Stimulated activated CD4-positive, alpha-beta T cell treated with anti-CD3 and anti-CD28 coated beads, Interleukin-15, amount 100 ng/mL, for 1 hour (primary cell): ENCODE results near the gene EBNA1BP2.
A peak's percentile ranks its signal among the peaks of the same experiment; 100 is the strongest.
"Not testable (repeated sequence)": the region's sequence is repeated elsewhere in the genome, so short reads cannot be mapped to it uniquely, and the experiment has no call there.

Experiments
- DNase-seq, 2 donors: peaks; one replicate each; pipeline ENCODE4 v3.0.0-alpha.2; 2020; ENCODE audit warnings: low read depth in 1 of 2, low spot score in 1 of 2

EBNA1BP2 gene, protein sequence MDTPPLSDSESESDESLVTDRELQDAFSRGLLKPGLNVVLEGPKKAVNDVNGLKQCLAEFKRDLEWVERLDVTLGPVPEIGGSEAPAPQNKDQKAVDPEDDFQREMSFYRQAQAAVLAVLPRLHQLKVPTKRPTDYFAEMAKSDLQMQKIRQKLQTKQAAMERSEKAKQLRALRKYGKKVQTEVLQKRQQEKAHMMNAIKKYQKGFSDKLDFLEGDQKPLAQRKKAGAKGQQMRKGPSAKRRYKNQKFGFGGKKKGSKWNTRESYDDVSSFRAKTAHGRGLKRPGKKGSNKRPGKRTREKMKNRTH

DNA sequence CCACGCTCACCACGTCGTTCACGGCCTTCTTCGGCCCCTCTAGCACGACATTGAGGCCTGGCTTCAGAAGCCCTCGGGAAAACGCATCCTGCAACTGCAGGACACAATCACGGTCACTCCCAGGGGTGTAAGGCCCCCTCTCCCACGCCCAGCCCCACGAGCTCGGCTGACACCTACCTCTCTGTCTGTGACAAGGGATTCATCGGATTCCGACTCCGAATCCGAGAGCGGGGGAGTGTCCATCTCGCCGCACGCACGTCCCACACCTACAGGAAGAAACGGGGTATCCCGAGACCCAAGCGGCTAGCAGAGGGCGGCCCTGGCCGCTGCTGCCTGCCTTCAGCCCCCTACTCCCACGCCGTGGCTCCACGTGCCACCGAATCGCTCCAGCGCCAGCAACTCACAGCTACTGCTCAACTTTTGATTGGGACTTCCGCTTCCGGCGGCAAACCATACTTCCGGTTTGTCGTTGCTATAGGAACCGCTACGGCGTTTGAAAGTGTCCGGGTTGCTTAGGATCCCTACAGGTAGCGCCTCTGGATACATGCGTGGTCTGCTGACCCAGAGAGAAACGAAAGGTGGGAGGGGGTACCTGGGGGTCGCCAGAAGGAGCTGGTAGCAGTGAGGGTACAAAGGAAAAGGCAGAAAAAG, at the start of gene EBNA1BP2, which contains the start of gene CFAP57:
TSS of gene EBNA1BP2 (minus strand) at position 415 of the 651 bp plus-strand sequence. CDS start at position 243, 172 bp downstream.
TSS of gene CFAP57 (plus strand) at position 455 of the 651 bp plus-strand sequence. CDS start 424 bp downstream, outside the sequence.
- peak; percentile 80 to 82 for DNase-seq

DNA sequence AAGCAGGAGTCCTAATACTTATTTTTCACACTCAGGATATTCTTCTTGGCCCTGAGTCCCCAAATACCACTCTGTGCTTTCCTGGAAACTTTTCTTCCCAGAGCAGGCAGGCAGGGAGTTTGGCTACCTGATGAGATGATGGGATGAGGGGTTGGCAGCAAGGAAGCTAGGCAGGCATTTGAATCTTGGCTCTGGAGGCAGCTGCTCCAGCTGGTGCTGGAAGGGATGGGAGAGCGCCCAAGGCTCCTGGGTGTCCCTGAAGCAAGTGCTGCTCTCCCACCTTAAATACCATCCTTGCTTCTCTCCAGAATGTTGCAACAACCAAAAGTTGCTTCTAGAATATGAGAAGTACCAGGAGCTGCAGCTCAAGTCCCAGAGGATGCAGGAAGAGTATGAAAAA, 49.7 kb upstream of the EBNA1BP2 start:
- DNase-seq: no peak

DNA sequence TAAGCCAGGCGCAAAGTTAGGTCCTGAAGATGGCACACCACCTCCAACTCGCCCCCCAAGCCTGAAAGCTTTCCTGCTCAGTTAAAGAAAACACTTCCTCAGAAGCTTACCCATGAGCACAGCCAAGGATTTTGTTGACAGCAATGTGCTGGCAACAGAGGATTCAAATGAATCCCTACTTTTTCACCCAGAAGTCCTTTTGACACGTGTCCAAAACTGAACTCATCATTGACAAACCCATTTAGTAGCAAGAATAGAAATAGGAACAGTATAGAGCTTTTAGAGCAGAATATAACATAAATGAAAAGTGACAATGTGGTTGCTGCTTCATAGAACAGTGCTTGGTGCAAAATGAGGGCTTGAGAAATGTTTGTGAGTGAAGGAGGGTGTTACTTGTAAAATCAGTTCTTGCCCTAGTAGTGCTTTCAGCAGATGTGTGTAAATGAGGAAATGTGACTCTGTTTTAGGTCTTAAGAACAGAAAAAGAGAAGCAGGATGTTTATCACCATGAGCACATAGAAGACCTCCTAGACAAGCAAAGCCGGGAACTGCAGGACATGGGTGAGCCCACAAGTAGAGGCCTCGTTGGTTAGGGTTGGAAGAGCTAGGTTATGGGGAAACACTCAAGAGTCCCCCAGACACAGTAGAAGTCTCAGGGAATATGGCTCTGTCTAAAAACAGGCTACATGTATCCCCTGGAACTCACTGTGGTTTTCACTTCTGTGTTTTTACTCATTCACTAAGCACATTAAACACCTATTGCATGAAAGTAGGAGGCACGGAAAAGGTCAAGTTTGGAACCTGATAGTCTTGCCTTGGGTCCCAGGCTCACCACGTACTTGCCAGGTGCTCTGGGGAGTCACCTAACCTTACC, 49.1 kb upstream of the EBNA1BP2 start:
- no peak for DNase-seq

DNA sequence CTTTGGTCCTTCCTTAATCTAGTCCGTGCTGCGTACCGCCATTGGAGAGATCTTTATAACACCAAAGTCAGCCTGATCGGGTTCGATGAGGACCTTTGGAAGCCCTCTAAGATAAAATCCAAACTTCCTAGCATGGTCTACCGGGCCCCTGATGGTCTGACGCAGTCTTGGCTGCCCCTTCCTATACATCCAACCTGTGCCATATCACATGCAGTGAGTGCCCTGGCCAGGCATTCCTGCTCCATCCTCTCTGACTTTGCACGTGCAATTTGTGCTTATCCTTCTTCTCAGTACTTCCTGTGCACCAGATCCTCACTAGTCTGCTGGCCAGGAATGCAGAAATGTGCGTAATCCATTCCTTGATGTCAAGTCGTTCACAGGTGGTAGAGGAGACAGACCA, 45.7 kb upstream of the EBNA1BP2 start:
- no peak for DNase-seq

DNA sequence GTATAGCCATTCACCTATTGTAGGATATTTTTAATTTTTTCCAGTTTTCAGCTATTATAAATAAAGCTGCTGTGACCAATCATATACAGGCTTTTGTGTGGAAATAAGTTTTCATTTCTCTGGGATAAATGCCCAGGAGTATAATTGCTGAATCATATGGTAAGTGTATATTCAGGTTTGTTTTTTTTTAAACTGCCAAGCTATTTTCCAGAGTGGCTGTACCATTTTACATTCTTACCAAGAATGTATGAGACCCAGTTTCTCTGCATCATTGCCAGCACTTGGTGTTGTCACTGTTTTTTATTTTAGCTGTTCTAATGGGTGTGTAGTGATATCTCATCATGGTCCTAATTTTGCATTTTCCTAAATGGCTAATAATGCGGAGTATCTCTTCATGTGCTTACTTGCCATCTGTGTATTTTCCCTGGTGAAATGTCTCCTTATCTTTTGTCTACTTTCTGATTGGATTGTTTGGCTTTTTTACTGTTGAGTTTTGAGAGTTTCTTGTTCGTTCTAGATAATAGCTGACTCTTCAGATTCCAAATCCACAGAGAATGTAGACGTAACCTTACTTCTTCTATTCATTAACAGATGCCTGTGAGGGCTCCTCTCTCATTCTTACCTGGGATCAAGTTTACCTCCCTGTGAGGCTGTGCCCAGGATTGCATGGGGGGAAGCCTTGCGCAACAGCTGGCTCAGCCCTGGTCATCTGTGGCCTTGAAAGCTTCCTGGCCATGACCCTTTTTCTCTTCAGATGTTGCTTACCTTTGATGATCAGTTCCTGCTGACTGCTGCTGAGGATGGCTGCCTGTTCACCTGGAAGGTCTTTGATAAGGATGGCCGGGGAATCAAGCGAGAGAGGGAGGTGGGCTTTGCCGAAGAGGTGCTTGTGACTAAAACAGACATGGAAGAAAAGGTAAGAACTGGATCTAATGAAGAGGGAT, 42.7 kb upstream of the EBNA1BP2 start:
- DNase-seq: no peak

DNA sequence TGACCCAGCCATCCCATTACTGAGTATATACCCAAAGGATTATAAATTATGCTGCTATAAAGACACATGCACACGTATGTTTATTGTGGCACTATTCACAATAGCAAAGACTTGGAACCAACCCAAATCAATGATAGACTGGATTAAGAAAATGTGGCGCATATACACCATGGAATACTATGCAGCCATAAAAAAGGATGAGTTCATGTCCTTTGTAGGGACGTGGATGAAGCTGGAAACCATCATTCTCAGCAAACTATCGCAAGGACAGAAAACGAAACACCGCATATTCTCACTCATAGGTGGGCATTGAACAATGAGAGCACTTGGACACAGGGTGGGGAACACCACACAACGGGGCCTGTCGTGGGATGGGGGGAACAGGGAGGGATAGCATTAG, 36.2 kb upstream of the EBNA1BP2 start:
- DNase-seq: not testable (repeated sequence)

DNA sequence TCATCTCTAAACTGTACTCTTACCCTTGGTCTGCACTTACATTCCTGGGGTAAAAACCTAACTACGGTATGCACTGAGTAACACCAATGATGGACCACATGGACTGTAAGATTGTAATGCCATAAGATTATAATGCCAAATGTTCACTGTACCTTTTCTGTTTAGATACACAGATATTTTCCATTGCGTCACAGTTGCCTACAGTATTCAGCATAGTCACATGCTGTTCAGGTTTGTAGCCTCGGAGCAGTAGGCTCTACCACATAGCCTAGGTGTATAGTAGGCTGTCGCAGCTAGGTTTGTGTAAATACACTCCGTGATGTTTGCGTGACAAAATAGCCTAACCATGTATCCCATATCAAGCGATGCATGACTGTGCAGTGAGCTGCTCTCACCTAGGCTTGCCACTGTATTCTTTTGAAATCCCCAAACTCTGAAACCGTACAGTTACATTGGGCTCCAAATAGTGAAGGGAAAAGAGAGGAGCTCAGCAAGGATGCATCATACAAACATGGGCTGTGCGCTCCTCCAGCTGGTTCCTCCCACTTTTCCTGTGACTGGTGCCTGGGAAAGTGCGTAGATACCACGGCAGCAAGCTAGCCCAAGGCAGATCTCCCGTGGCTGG, 35.3 kb upstream of the EBNA1BP2 start:
- no peak for DNase-seq

DNA sequence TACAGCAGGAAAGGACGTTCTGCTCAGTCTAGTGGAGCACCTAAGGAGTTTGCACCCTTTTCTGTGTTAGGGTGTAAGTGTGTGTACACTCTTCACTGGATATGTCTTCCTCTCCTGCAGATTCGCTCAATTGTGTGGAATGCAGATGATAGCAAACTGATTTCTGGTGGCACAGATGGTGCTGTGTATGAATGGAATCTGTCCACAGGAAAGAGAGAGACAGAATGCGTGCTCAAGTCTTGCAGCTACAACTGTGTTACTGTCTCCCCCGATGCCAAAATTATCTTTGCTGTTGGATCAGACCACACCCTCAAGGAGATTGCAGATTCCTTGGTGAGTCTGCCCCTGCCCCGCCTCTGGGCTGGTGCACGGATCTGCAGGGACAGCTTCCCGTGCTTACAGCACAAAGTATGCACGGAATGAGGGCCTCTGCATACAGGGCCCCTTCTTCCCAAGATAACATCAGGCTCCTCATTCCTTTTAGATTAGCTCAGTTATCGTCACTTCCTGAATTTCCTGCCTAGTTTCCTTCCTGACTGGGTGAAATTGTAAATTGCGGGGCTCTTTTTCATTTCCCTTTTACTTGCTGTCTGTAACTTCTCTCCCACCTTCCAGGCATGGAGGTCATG, 34.6 kb upstream of the EBNA1BP2 start:
- DNase-seq: no peak

DNA sequence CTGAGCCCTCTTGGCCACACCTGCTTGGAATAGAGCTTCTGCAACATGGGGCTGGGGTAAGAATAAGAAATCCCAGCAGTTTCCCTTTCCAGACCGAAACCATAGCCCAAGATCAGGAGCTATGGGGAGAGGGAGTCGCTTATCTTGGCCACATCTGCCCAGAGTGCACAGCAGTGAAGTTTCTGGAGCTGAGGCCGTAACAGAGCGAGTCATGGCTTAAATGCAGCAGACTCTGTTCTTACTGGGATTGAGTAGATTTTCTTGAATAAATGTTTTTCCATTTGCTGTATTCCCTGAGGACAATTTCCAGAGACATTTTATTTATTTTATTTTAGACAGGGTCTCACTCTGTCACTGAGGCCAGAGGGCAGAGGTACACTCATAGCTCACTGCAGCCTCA, 33.6 kb upstream of the EBNA1BP2 start:
- no peak for DNase-seq

DNA sequence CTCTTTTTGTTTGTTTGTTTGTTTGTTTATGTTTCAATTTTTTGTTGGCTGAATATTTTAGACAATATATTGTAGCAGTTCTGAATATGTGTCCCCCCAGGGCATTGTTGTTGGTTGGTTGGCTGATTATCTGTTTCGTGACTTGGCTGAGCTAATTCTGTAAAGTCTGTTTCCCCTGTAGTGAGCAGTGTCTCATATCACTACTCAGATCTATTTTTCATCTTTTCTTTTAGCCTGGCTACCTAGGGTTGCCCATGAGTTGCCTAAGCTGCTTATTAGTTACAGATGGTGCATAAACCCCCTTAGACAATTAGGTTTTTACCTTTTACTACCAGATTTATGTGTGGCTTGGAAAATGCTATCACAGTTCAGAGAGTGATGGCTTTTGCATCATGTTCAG, 32.3 kb upstream of the EBNA1BP2 start:
- DNase-seq: no peak

DNA sequence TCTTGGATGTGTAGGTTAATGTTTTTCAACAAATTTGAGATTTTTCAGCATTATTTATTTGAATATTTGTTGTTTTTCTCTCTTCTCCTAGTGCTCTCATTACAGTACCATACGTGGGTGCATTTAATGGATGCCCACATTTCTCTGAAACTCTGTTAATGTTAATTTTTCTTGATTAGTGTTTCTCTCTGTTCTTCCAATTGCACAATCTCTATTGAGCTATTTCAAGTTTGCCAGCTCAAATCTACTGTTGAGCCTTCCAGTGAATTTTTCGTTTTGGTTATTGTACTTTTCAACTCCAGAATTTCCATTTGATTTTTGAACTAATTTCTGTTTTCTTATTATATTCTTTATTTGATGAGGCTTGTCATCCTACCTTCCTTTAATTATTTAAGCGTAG, 31.8 kb upstream of the EBNA1BP2 start:
- DNase-seq: no peak

DNA sequence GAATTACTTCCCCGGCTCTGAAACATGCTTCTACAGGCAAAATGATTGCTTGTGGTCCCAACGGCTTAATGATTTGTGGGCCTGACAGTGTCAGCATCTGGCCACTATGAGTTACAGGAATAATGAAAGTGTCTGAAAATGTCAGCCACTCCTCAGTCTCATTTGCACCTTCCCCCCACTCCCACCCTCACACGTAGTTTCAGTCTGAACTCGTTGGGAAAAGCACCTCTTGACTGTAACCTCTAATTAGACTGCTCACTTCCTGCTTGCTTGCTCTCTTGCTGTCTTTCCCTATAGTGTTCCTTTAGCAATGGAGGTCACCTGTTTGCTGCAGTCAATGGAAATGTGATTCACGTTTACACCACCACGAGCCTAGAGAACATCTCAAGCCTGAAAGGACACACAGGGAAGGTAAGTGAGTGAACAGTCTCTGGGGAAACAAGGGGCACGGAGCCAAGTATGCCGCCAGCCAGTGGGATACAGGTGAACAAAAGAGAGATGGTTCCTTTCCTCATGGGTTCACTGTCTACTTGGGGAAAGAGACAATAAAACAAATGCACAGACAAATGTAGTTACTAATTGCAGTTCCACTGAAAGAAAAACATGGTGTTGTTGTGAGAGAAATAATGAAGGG, 27.1 kb upstream of the EBNA1BP2 start:
- DNase-seq: no peak

DNA sequence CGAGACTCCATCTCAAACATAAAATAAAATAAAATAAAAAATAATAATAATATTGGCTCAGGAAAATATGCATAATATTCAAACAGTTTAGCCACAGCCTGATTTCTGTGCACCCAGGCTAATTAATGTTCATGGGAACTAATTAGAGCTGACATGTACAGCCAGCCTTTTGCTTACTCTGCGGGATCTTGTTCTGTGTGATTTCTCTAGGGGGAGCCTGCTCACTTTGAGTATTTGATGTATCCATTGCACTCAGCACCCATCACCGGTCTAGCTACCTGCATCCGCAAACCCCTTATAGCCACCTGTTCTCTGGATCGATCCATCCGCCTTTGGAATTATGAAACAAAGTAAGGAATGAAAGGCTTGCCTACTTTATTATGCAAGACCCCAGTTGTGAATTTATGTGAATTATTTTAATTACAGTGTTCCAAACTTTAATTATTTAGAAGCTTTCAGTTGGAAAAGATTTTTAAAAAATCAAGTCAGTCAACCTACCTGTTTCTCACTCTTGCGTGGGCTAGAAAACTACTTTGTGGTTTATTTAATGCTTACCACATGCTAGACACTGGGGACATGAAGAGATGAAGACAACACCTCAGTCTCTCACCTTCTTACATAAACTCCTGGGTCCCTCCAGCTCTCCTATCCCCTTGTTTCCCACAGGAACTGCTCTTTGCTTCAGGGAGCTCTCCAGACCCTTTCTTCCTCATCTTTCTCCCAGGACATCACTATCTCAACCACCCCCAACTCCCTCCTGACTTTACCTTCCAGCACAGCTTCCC, 25.4 kb upstream of the EBNA1BP2 start:
- no peak for DNase-seq

DNA sequence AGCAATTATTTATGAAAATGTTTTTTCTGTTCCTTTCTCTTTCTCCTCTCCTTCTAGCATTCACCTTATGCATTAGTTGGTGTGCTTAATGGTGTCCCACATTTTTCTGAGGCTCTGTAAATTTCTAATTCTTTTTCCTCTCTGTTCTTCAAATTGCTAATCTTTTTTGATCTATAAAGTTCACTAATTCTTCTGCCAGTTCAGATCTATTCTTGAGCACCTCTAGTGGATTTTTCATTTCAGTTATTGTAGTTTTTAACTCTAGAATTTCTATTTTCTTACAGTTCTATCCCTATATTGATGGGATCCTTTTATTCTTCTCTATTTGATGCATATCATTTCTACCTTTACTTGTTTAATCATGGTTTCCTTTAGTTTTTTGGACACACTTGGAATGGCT, 22.4 kb upstream of the EBNA1BP2 start:
- DNase-seq: no peak

DNA sequence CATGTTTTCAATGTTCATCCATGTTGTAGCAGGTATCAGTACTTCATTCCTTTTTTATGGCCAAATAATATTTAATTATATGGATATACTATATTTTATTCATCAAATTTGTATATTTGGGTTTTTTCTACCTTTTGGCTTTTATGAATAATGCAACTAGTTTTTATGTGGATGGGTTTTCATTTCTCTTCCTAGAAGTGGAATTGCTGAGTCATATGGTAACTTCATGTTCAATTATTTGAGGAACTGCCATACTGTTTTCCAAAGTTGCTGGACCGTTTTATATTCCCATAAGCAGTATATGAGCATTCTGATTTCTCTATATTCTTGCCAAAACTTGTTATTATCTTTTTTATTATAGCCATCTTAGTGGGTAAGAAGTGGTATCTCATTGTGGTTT, 16.0 kb upstream of the EBNA1BP2 start:
- no peak for DNase-seq

DNA sequence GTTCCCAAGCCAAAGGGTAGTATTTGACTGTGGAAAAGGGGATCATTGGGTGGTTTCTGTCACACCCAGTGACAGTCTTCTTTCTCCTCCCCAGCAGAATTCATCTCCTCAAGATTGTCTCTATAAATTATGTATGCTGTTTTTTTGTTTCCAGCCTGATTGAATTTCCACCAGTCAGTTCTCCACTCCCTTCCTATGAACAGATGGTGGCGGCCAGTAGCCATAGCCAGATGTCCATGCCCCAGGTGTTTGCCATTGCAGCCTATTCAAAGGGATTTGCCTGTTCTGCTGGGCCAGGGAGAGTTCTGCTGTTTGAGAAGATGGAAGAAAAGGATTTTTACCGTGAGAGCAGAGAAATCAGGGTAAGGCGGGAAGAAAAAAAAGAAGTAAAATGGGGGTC, 12.9 kb upstream of the EBNA1BP2 start:
- DNase-seq: no peak

DNA sequence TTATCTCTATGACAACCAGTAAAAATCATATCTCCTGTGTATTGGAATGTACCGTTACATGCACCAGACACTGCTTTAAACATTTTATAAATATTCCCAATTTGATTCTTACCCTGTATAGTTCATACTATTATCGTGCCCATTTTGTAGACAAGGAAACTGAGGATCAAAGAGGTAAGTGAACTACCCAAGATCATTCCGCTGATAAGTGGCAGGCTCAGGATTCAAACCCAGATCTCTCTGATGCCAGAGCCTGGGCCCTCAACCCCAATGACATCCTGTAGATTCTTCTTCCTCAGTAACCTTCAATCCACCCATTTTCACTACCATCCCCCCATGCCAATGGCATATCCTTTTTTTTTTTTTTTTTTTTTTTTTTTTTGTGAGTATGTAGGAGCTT, 12.3 kb upstream of the EBNA1BP2 start:
- no peak for DNase-seq

DNA sequence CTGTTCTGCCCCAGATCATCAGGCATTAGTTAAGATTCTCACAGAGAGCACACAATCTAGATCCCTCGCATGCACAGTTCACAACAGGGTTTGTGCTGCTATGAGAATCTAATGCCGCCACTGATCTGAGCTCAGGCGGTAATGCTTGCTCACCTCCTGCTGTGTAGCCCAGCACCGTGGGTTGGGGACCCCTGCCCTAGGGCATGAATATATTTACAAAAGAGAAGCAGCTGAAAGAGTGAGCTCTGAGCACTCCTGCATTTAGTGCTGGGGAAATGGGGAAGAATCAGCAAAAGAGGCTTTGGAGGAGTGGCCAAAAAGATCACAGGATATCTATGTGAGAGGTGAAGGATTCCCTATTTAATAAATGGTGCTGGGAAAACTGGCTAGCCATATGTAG, 5.6 kb upstream of the EBNA1BP2 start:
- no peak for DNase-seq

DNA sequence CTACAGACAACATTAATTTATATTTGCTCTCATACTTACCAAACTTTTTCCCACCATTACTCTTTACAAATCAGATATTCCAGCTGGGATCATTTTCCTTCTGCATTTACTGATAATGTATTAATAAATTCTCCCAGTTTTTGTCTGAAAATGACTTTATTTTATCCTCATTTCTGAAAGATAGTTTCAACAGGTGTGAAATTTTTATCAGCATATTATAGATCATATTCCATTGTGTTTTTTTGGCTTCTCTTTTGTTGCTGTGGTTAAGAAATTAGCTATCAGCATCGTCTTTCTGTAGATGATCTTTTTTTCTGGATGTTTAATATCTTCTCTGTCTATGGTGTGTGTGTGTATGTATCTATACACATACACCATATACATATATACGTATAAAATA, 2.8 kb upstream of the EBNA1BP2 start:
- no peak for DNase-seq
